Mononuclear cell (primary cell): Measurements from ENCODE around the gene GYG1. TPM values are rescaled to one million over a fixed set of nuclear protein-coding genes. Genes with fewer than 3 reads are reported as not detected.

Source experiments
- H3K27me3 ChIP-seq: 2 replicates; pipeline ENCODE4 v1.6.0; 2011; ENCODE audit warnings: low read length, control low read depth; ENCODE audit not compliant: insufficient read depth
- H3K4me1 ChIP-seq: 2 replicates; pipeline ENCODE4 v1.5.1; 2011; ENCODE audit warnings: mild to moderate bottlenecking, low read length, control low read depth; ENCODE audit not compliant: insufficient read depth
- H3K4me3 ChIP-seq: 2 replicates; pipeline ENCODE4 v1.5.1; 2011; ENCODE audit warnings: mild to moderate bottlenecking, low read length, moderate library complexity
- H3K9me3 ChIP-seq: 2 replicates; pipeline ENCODE4 v1.5.1; 2011; ENCODE audit warnings: low read depth, mild to moderate bottlenecking, control low read depth, low read length
- total RNA-seq: library from RNA; depleted of rRNA; stranded (reverse); fragments of >200 nt; gene quantifications from one replicate; pipeline ENCODE4 v1.2.3, GENCODE V29; 2012

GYG1 gene
- total RNA-seq = 33.4 TPM

DNA sequence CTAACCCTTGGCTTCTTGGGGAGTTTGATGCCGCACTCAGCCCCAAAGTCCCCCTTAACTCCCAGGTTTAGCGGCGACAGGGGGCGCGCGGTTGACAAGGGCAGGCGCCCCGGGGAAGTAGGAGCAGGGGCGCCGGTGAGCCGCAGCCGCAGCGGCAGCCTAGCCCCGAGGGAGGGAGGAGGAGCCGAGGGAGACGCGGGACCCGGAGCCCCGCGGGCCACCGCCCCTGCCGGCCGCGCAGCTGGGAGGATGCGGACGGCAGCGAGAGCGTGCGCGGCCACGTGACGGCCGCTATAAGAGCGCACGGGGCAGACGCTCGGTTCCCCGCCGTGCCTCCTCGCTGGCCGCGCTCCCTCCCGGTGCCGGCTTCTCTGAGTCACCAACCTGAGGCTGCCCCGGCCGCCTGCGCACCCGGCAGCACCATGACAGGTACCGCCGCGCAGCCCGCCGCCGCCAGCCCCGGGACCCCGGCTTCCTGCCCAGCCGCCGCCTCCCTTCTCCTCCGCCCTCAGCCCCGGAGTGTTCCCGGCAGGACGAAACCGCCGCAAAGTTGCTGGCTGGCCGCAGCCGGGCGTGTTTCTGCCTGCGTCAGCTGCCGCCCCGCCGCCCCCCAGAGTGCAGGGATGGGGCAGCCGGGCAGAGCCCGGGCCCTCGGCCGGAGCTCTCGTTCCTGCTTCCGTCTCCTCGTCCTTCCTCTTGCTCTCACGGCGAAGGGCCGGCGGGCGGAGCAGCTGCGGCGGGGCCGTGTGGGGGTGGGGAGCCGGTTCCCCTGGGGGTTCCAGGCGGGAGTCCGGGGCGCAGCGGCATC is at the start of gene GYG1:
TSS of gene GYG1 (plus strand) at position 322 of the 808 bp plus-strand sequence. CDS start at position 423, 101 bp downstream.
- H3K4me1 ChIP-seq = peaks cover 40% of the 10 kb centered on the region
- H3K4me3 ChIP-seq = peak within 1 kb of the TSS; percentile 76
- H3K9me3 ChIP-seq = no peaks in the 10 kb centered on the region
- H3K27me3 ChIP-seq = no peaks in the 10 kb centered on the region

GRCh38 chr3:148943506-148944205 is 47.7 kb upstream of the GYG1 start:
- Histone ChIP-seq H3K27me3 (no peaks in the 10 kb centered on the region), H3K4me1 (no peaks in the 10 kb centered on the region), H3K4me3 (no peak overlapping the region), H3K9me3 (no peaks in the 10 kb centered on the region)

- Histone ChIP-seq H3K9me3 (no peaks in the 10 kb centered on the region), H3K4me3 (no peak overlapping the region), H3K27me3 (no peaks in the 10 kb centered on the region), H3K4me1 (no peaks in the 10 kb centered on the region)
Observed at GRCh38 chr3:148945116-148945515, 46.2 kb upstream of the GYG1 start.

DNA sequence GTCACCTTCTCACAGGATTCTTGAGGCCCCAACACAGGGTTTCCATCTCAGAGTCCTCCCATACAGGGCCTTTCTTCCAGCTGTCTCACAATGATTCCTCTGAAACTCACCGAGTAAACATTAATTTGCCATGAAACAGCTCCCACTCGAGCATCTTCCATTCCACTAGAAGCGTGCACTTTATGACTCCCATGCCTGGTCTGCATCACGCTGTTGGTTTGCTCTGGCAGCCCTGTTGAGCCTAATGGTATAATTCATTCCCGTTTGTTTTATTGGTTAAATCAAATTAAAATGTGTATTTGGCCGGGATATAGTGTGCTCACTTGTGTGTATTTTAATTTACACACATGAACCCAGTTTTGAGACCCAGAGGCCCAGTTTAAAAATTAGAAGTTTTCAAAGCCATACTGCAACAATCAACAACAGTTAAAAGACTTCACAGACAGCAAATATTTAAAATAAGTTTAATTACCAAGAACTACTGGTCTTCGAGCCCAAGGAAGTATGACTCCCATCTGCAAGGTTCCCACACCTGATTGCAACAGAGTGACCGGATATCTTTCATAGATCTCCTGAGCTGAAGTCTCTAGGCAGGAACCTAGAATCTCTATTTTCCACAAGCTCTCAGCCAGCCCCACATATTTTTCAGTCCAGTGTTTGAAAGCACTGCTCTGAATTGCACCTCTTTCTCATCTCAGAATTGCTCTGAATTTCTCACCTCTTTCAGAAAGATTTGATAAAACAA is 42.3 kb upstream of the GYG1 start:
- H3K4me1 ChIP-seq = no peaks in the 10 kb centered on the region
- no peak overlapping the region for H3K4me3 ChIP-seq
- H3K9me3 ChIP-seq = no peaks in the 10 kb centered on the region
- no peaks in the 10 kb centered on the region for H3K27me3 ChIP-seq

GRCh38 chr3:148950806-148951205 is 40.5 kb upstream of the GYG1 start:
- Histone ChIP-seq H3K4me1 (no peaks in the 10 kb centered on the region), H3K27me3 (no peaks in the 10 kb centered on the region), H3K9me3 (no peaks in the 10 kb centered on the region), H3K4me3 (no peak overlapping the region)

GRCh38 chr3:148951599-148952361 is 39.6 kb upstream of the GYG1 start:
- Histone ChIP-seq H3K9me3 (no peaks in the 10 kb centered on the region), H3K4me3 (no peak overlapping the region), H3K27me3 (no peaks in the 10 kb centered on the region), H3K4me1 (no peaks in the 10 kb centered on the region)

DNA sequence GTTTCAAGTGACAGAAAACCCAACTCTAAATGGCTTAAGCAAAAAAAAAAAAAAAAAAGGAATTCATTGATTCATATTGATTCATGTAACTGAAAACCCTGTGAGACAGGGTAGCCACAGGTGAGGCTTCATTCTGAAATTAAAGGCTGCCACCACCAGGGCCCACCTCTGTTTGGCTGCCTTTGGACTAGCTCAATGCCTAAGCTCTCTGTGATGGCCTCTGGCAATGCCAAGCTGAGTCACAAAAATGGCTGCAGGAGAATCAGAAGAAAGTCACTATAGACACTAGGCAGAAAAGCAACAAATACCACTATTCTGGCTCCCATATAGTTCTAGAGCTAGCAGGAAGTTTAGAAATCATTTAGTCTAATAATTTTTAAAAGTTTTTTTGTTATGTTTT is 38.2 kb upstream of the GYG1 start:
- no peaks in the 10 kb centered on the region for H3K27me3 ChIP-seq
- no peaks in the 10 kb centered on the region for H3K9me3 ChIP-seq
- no peak overlapping the region for H3K4me3 ChIP-seq
- no peaks in the 10 kb centered on the region for H3K4me1 ChIP-seq

- Histone ChIP-seq H3K4me3 (no peak overlapping the region), H3K9me3 (no peaks in the 10 kb centered on the region), H3K4me1 (no peaks in the 10 kb centered on the region), H3K27me3 (no peaks in the 10 kb centered on the region)
Observed at GRCh38 chr3:148954981-148955380, 36.4 kb upstream of the GYG1 start.

DNA sequence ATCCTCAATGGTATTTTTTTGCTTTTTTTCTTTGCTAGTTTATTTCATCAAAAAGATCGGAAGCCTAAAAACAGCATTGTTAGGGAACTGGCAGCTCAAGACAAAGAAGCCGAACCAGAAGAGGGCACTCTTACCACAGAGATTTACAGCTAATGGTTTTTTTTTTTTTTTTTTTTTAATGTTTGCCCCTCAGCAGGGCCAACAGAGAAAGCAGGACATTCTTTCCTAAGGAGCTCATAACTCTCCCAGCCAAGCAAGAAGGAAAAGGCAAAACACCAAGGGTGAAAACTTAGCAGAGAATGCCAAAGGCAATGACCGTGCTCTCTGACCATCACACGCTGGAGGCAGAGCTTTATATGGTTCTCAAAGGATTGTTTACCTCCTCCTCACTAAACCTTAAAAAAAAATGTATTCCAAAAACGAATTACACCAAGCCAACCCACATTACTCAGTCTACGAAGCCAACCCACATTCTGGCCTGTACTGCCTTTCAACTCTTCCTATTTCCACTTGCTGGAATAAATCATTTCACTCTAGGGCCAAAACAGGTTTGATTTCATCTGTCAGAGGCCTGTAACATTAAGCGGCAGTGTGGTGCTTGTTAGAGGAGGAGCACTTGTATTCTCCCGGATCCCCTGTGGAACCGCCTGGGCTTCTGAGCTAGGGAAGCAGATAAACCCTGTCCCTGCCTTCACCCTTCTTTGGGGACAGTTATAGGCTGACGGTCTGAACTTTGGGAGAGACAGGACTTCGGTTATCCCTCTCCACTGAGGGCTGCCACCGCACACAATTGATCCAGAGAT is 35.6 kb upstream of the GYG1 start:
- no peaks in the 10 kb centered on the region for H3K4me1 ChIP-seq
- H3K9me3 ChIP-seq = no peaks in the 10 kb centered on the region
- H3K4me3 ChIP-seq = no peak overlapping the region
- no peaks in the 10 kb centered on the region for H3K27me3 ChIP-seq

DNA sequence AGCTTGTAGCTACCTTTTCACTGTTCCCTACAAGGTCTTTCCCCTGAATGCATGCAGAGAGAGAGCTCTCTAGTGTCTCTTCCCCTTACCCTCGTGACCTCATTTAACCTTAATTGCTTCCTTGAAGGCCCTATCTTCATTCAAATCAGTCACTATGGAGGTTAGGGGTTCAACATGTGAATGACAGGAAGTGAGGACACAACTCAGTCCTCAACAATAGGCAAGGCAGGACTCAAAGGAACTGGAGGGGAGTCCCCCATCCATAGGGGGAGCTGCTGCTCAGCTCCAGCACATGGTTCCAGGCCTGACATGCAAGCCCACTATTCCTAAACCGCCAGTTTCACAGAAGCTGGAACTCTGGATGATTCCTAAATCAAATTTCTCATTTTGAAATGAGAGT is 33.8 kb upstream of the GYG1 start:
- H3K4me3 ChIP-seq = no peak overlapping the region
- H3K9me3 ChIP-seq = no peaks in the 10 kb centered on the region
- H3K4me1 ChIP-seq = no peaks in the 10 kb centered on the region
- H3K27me3 ChIP-seq = no peaks in the 10 kb centered on the region

DNA sequence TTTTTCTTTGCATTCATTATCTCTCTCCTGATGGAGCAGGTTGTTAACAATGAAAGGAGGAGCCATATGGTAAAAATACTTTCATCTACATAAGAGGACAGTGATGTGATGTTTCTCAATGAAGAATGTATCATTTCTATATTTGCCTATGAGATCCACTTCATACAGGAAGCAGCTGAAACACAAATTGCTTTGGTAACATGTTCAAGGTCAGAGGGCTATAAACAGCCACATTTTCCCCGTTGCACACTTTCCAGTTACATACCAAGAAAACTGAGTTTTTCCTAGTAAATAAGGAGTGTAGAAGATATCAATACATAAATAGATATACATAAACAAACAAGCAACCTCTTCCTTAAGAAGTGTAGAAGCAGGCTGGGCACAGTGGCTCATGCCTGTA is 32.6 kb upstream of the GYG1 start:
- Histone ChIP-seq H3K4me1 (no peaks in the 10 kb centered on the region), H3K27me3 (no peaks in the 10 kb centered on the region), H3K9me3 (no peaks in the 10 kb centered on the region), H3K4me3 (no peak overlapping the region)

- Histone ChIP-seq H3K4me1 (no peaks in the 10 kb centered on the region), H3K4me3 (no peak overlapping the region), H3K27me3 (no peaks in the 10 kb centered on the region), H3K9me3 (no peaks in the 10 kb centered on the region)
Observed at GRCh38 chr3:148962513-148962912, 28.8 kb upstream of the GYG1 start.

- Histone ChIP-seq H3K27me3 (no peaks in the 10 kb centered on the region), H3K4me3 (no peak overlapping the region), H3K9me3 (no peaks in the 10 kb centered on the region), H3K4me1 (no peaks in the 10 kb centered on the region)
Observed at GRCh38 chr3:148964809-148965208, 26.5 kb upstream of the GYG1 start.

- H3K4me1 ChIP-seq = no peaks in the 10 kb centered on the region
- H3K4me3 ChIP-seq = no peak overlapping the region
- H3K9me3 ChIP-seq = no peaks in the 10 kb centered on the region
- no peaks in the 10 kb centered on the region for H3K27me3 ChIP-seq
Observed at GRCh38 chr3:148968321-148968720, 23.0 kb upstream of the GYG1 start.
